ENCODE results near the gene SCYGR6.

The SCYGR6 gene

GRCh38 chr2:227710986-227711385 is 13.6 kb downstream of the SCYGR6 start:
- no peak for DNase-seq

GRCh38 chr2:227707390-227707789 is 17.2 kb downstream of the SCYGR6 start:
- no peak for DNase-seq

- no peak for DNase-seq
These were observed 17.7 kb downstream of the SCYGR6 start for GRCh38 chr2:227706859-227707258.

GRCh38 chr2:227703961-227704360 is 20.6 kb downstream of the SCYGR6 start:
- DNase-seq: no peak

- DNase-seq: no peak
These were observed 21.3 kb downstream of the SCYGR6 start for GRCh38 chr2:227703280-227703732.

GRCh38 chr2:227701556-227701955 is 23.0 kb downstream of the SCYGR6 start:
- DNase-seq: no peak

GRCh38 chr2:227696990-227697679 is 27.4 kb downstream of the SCYGR6 start:
- DNase-seq: no peak

GRCh38 chr2:227687189-227687588 is 37.4 kb downstream of the SCYGR6 start:
- no peak for DNase-seq

- no peak for DNase-seq
These were observed 40.3 kb downstream of the SCYGR6 start for GRCh38 chr2:227684258-227684657.

- DNase-seq: no peak
These were observed 46.6 kb downstream of the SCYGR6 start for GRCh38 chr2:227677928-227678327.

GRCh38 chr2:227674485-227674884 is 50.1 kb downstream of the SCYGR6 start:
- DNase-seq: no peak

All from right hindlimb (tissue), 1 donor.